Activated naive CD8-positive, alpha-beta T cell (primary cell): ENCODE measurements around the gene TSSK6.
A peak's percentile ranks its signal among the peaks of the same experiment; 100 is the strongest.

ENCODE experiments used
- H3K27ac Mint-ChIP-seq: one replicate; pipeline ENCODE4 v1.8.0; 2021; ENCODE audit warnings: mixed read lengths
- H3K27me3 Mint-ChIP-seq: one replicate; pipeline ENCODE4 v1.8.0; 2021; ENCODE audit warnings: mixed read lengths
- H3K36me3 Mint-ChIP-seq: one replicate; pipeline ENCODE4 v1.8.0; 2021; ENCODE audit warnings: mixed read lengths
- H3K4me1 Mint-ChIP-seq: one replicate; pipeline ENCODE4 v1.8.0; 2021; ENCODE audit warnings: low read depth, mixed read lengths
- H3K4me3 Mint-ChIP-seq: one replicate; pipeline ENCODE4 v1.8.0; 2021; ENCODE audit warnings: mild to moderate bottlenecking, mixed read lengths
- H3K9me3 Mint-ChIP-seq: one replicate; pipeline ENCODE4 v1.8.0; 2021; ENCODE audit warnings: low read depth, mixed read lengths

TSSK6 gene

GRCh38 chr19:19514881-19515641 is at the start of gene TSSK6:
Gene TSSK6 (minus strand): TSS chr19:19515548. CDS start chr19:19515427, 121 bp downstream.
- no peaks in the 10 kb centered on the region for H3K27me3 Mint-ChIP-seq
- peaks cover 24% of the 10 kb centered on the region for H3K4me1 Mint-ChIP-seq
- peak within 1 kb of the TSS; percentile 93 for H3K4me3 Mint-ChIP-seq

GRCh38 chr19:19563348-19563848 is 48.0 kb upstream of the TSSK6 start:
- Mint-ChIP-seq H3K4me3 (no peak overlapping the region), H3K36me3 (peaks cover 2% of the 10 kb centered on the region), H3K4me1 (peaks cover 15% of the 10 kb centered on the region), H3K27me3 (no peaks in the 10 kb centered on the region), H3K9me3 (no peaks in the 10 kb centered on the region), H3K27ac (no peak overlapping the region)

More at GRCh38 chr19:19514881-19515641, at the start of gene TSSK6:
- Mint-ChIP-seq H3K27ac (peak within 1 kb of the TSS; percentile 95), H3K9me3 (no peaks in the 10 kb centered on the region), H3K36me3 (no peaks in the 10 kb centered on the region)

DNA sequence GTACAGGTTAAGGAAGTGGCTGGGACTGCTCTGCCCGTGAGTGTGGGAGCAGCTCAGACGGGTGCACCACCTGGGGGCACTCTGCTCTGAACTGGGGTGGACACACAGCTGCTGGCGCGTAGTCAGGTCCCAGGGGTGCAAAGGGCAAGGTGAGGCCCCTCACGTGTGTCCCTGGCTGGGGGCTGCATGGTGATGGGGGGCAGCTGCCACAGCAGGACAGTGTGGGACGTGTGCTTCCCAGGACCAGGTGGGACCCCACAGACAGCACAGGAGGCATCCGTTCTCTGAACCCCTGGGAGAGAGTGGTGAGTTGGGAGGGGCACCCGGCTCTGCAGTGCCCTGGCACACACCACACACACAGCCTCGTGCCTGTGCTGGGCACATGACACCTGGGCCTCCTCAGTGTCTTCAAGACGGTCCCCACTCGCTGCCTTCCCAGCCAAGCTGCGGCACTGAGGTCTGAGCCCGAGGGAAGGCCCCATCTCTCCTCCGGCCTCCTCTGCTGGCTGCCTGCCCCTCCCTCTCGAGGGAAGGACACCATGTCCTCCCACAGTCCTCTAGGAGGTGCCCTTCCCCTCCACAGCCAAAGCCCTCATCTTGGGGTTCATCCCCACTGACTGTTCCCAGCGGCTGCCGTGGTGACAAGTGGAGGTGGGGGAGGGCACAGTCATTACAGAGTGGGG is 47.5 kb upstream of the TSSK6 start:
- Mint-ChIP-seq H3K27me3 (no peaks in the 10 kb centered on the region), H3K4me3 (no peak overlapping the region), H3K9me3 (no peaks in the 10 kb centered on the region), H3K27ac (no peak overlapping the region), H3K36me3 (peaks cover 2% of the 10 kb centered on the region), H3K4me1 (peaks cover 15% of the 10 kb centered on the region)

DNA sequence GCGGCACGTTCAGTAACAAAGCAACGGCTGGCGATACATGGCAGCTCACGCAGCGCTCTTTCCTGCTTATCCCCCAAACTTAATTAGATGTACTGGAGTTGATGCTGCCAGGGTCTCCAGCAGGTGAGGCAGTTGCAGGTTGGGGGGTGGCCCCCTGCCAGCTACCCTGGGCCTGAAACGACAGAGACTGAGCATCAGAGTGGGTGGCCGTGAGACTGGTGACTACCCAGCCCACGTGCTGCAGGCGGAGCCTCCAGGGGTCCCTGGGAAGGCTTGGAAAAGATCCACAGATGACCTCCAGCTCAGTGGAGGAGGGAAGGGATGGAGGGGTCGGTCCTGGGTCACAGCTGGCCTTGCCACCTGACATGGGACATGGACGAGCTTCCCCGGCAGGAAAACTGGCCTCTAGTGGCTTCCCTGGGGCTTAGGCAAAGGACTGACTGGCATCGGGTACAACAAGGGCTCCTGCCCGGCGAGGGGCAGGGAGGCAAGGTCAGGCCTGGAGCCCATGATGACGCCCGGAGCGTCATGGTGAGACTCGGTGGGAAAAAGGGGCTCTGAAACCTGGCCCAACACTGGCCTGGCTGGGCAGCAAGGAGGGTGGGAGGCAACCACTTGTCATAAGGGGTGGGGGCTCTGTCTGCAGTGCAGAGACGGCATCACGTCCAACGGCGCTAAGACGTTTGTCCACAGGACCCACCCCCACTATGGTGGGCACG is 46.8 kb upstream of the TSSK6 start:
- H3K27ac Mint-ChIP-seq, result no peak overlapping the region
- no peaks in the 10 kb centered on the region for H3K27me3 Mint-ChIP-seq
- no peaks in the 10 kb centered on the region for H3K9me3 Mint-ChIP-seq
- H3K4me3 Mint-ChIP-seq, result no peak overlapping the region
- H3K36me3 Mint-ChIP-seq, result no peaks in the 10 kb centered on the region
- H3K4me1 Mint-ChIP-seq, result peaks cover 15% of the 10 kb centered on the region

DNA sequence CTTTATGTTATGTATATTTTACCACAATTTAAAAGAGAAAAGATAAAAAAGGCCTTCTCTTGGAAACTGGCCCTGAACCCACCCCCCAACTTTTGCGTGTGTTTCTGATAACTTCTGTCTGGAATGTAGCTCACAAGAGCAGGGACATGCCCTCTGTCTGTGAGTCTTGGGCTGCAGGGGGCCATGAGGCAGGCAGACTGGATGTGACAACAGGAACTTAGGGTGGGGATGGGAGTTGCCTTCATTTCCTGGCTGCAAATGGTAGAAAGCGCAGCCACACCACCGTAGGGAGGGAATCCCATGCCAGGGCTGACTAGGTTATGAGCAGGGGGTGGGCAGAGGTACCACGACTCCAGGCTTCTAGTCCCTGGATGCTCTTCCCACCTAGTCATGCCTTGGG is 44.6 kb upstream of the TSSK6 start:
- no peaks in the 10 kb centered on the region for H3K9me3 Mint-ChIP-seq
- peak overlapping the region; percentile 46 for H3K27ac Mint-ChIP-seq
- no peaks in the 10 kb centered on the region for H3K27me3 Mint-ChIP-seq
- no peaks in the 10 kb centered on the region for H3K36me3 Mint-ChIP-seq
- no peak overlapping the region for H3K4me3 Mint-ChIP-seq
- H3K4me1 Mint-ChIP-seq, result peaks cover 15% of the 10 kb centered on the region

GRCh38 chr19:19558636-19559035 is 43.3 kb upstream of the TSSK6 start:
- no peaks in the 10 kb centered on the region for H3K27me3 Mint-ChIP-seq
- no peak overlapping the region for H3K4me3 Mint-ChIP-seq
- H3K27ac Mint-ChIP-seq, result no peak overlapping the region
- peaks cover 16% of the 10 kb centered on the region for H3K4me1 Mint-ChIP-seq
- H3K36me3 Mint-ChIP-seq, result no peaks in the 10 kb centered on the region
- no peaks in the 10 kb centered on the region for H3K9me3 Mint-ChIP-seq

DNA sequence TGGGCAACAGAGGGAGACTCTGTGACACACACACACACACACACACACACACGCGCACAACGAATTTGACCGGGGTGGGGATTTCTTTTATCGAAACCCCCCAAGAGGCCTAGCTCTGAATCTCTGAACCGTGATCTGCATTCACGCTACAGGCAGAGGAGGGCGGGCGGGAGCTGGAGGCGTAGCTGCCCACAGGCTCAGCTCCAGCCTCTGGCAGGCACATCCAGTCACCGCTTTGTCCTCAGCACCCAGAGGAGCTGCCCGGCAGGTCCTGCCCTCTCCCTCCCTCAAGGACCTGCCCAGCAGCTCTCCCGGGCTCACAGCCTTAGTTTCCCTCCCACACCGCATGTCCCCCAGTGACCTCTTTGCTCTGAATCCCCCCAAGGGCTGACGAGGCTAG is 42.7 kb upstream of the TSSK6 start:
- Mint-ChIP-seq H3K9me3 (no peaks in the 10 kb centered on the region), H3K27ac (no peak overlapping the region), H3K4me3 (no peak overlapping the region), H3K27me3 (no peaks in the 10 kb centered on the region), H3K36me3 (no peaks in the 10 kb centered on the region), H3K4me1 (peaks cover 16% of the 10 kb centered on the region)

DNA sequence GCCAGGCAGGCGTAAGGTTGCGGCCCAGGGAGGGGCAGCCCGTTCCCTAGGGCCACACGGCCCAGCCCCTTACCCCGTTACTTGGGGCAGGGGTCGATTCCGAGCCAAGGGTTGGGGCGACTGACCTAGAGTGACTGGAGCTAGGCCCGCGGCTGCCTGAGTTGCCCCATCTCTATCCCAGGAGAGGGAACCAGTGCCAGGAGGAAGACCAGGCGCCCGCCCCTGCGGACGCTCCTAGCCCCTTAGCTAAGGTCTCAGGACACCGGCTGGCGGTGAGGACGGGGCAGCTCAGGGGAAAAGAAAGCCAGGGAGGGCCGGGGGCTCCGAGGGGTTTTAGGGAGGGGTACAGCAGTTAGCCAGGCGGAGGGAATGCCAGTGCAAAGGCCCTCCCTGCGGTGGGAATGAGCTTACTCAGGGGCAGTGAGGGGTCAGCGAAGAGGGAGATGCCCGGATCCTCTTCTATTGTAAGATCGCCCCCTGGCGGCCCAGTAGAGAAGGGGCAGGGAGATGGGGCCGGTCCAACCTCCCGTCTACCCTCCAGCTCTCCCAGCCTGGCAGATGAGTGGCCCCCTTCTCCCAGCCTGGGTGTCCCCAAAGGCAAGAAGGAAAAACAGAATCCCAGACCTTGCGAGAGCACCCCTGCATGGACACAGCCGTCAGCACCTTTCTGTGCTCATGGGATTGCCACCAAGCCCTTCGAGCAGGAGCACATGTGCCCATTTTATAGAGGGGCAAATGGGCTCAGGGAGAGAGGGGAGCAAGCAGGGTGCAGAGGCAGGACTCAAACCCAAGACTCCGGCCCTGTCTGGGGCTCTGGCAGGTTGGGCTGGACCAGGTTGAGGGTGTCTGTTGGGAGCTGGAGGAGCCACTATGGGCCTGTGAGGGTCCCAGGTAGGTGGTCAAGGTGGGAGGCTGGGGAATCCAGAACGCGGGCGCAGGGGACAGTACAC is 39.0 kb upstream of the TSSK6 start:
- no peaks in the 10 kb centered on the region for H3K9me3 Mint-ChIP-seq
- no peaks in the 10 kb centered on the region for H3K27me3 Mint-ChIP-seq
- H3K4me3 Mint-ChIP-seq, result no peak overlapping the region
- H3K36me3 Mint-ChIP-seq, result no peaks in the 10 kb centered on the region
- H3K27ac Mint-ChIP-seq, result no peak overlapping the region
- H3K4me1 Mint-ChIP-seq, result peaks cover 6% of the 10 kb centered on the region

DNA sequence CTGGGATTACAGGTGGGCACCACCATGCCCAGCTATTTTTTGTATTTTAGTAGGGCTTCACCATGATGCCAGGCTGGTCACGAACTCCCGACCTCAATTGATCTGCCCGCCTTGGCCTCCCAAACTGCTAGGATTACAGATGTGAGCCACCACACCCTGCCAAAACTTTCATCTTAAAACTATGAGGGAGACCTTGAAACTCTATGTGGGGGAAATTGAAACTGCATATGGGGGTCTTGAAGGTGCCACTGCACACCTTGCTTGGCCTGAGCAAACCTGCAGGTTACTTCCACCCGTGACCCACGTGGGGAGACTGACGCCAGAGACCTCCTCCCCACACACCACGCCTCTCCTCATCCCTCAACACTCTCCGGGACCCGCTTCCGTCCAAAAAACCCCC is 38.3 kb upstream of the TSSK6 start:
- H3K4me3 Mint-ChIP-seq, result no peak overlapping the region
- H3K36me3 Mint-ChIP-seq, result no peaks in the 10 kb centered on the region
- H3K4me1 Mint-ChIP-seq, result peaks cover 1% of the 10 kb centered on the region
- H3K27ac Mint-ChIP-seq, result no peak overlapping the region
- no peaks in the 10 kb centered on the region for H3K27me3 Mint-ChIP-seq
- H3K9me3 Mint-ChIP-seq, result no peaks in the 10 kb centered on the region

GRCh38 chr19:19552798-19553197 is 37.5 kb upstream of the TSSK6 start:
- Mint-ChIP-seq H3K27me3 (no peaks in the 10 kb centered on the region), H3K27ac (no peak overlapping the region), H3K9me3 (no peaks in the 10 kb centered on the region), H3K4me3 (no peak overlapping the region), H3K36me3 (no peaks in the 10 kb centered on the region), H3K4me1 (peaks cover 1% of the 10 kb centered on the region)

GRCh38 chr19:19551853-19552192 is 36.5 kb upstream of the TSSK6 start:
- Mint-ChIP-seq H3K9me3 (no peaks in the 10 kb centered on the region), H3K4me1 (peaks cover 1% of the 10 kb centered on the region), H3K27ac (no peak overlapping the region), H3K27me3 (no peaks in the 10 kb centered on the region), H3K36me3 (no peaks in the 10 kb centered on the region), H3K4me3 (no peak overlapping the region)

DNA sequence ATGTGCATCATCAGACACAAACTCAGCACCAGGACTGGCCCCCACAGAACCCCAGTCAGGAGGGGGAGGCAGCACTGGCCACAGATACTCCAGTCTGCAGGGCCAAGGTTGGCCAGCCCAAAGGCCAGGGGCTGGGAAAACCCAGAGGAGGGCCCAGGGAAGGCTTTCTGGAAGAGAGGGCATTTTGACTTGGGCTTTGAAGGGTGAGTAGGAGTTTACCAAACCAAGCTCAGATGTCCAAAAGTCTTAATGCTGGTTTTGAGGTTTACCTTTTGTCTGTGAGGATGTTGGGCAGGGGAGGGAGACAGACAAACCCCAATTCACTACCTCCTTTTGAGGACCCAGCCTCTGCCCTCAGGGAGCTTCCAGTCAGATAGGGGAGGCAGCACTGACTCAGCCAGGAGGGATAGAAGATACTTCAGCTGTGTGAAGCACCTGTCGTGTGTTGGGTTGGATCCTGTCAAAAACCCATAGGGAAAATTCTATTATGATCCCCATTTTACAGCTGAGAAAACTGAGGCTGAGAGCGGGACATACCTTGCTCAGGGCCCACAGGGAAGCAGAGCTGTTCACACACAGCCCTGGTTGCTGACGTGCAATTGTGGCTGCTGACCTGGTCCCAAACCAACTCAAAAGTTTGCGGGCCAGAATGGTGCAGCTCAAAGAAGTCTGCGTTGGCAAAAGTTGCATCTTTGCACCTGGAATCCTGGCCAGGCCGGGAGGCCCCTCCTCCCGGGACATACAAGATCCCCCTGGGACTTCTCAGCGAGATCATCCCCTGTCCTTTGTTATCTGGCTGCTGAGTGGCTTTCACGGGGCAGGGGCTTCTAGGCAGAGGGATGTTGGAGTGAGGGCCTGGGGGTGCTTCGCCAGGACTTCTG is 35.9 kb upstream of the TSSK6 start:
- H3K4me3 Mint-ChIP-seq, result no peak overlapping the region
- no peaks in the 10 kb centered on the region for H3K36me3 Mint-ChIP-seq
- H3K27ac Mint-ChIP-seq, result no peak overlapping the region
- H3K9me3 Mint-ChIP-seq, result no peaks in the 10 kb centered on the region
- no peaks in the 10 kb centered on the region for H3K27me3 Mint-ChIP-seq
- H3K4me1 Mint-ChIP-seq, result peaks cover 1% of the 10 kb centered on the region

DNA sequence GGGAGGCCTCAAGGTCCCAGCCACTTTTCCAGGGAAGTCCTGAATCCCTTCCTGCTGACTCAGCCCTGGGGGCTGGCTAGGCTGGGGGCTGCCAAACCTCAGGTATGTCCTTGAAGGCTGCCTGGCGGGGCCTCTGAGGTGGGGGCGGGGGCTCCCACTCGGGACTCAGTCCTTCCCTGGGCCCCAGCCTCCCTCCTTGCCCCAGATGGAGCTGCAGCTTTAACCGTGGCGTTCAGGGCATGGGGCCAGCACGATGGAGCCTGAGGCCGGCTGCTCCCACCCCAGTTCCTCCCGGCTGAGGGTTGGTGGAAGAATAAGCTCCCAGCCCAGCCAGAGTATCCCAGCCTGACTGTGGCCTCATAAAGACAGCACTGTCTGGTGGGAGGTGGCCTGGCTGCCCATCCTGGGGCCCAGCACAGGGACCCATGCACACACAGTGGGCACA is 35.2 kb upstream of the TSSK6 start:
- Mint-ChIP-seq H3K36me3 (no peaks in the 10 kb centered on the region), H3K27me3 (no peaks in the 10 kb centered on the region), H3K4me3 (no peak overlapping the region), H3K27ac (no peak overlapping the region), H3K9me3 (no peaks in the 10 kb centered on the region), H3K4me1 (peaks cover 1% of the 10 kb centered on the region)
